Right lobe of liver (tissue), 4 donors: ENCODE data around the gene ZSCAN9.

Experiments used
- POLR2A ChIP-seq: fragments of 450-650 bp; IDR thresholded peaks from one replicate; pipeline ENCODE4 v1.6.1; 2017; ENCODE audit warnings: antibody characterized with exemption, mild to moderate bottlenecking
- TF ChIP-seq, protein P1 (sequence below), 4 donors: fragments of 200-600 bp in 3 of 4; fragments of 450-650 bp in 1 of 4; IDR thresholded peaks; one replicate each; pipeline versions ENCODE4 v1.5.1 to v1.8.0; 2016 to 2022; ENCODE audit warnings: antibody characterized with exemption in 4 of 4, mild to moderate bottlenecking in 2 of 4
- donor health status: DM: no; HTN: no; CAD: no.
- donor health status: DM: no; HTN: no; CAD: no.
- donor health status: DM: no; HTN: yes; CAD: no.

DNA sequence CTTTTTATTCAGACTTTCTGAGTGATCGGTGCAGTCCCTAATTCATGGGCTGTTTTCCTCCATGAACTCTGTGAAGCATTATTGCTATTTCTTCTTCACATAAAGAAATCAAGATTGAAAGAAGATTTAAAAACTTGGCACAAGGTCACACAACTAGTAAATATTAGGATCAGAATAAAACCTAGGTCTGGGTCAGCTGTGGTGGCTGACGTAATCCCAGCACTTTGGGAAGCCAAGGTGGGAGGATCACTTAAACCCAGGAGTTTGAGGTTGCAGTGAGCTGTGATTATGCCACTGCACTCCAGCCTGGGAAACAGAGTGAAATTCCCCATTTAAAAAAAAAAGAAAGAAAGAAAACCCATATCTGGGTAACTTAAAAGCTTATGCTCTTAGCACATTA is 1.4 kb downstream of the ZSCAN9 start:
- TF ChIP-seq, protein P1, sequence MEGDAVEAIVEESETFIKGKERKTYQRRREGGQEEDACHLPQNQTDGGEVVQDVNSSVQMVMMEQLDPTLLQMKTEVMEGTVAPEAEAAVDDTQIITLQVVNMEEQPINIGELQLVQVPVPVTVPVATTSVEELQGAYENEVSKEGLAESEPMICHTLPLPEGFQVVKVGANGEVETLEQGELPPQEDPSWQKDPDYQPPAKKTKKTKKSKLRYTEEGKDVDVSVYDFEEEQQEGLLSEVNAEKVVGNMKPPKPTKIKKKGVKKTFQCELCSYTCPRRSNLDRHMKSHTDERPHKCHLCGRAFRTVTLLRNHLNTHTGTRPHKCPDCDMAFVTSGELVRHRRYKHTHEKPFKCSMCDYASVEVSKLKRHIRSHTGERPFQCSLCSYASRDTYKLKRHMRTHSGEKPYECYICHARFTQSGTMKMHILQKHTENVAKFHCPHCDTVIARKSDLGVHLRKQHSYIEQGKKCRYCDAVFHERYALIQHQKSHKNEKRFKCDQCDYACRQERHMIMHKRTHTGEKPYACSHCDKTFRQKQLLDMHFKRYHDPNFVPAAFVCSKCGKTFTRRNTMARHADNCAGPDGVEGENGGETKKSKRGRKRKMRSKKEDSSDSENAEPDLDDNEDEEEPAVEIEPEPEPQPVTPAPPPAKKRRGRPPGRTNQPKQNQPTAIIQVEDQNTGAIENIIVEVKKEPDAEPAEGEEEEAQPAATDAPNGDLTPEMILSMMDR (IDR thresholded peaks at IDR 0.05) = no peak
- TF ChIP-seq POLR2A = no peak
